HG02610 (cell line): ENCODE measurements around the gene SLC35F1.

Experiments
- ATAC-seq: cut with Tn5 transposase; IDR thresholded peaks from one replicate; pipeline ENCODE4 v1.9.1; 2021; ENCODE audit warnings: mild to moderate bottlenecking, moderate library complexity; ENCODE audit not compliant: unreplicated experiment

Gene SLC35F1

DNA sequence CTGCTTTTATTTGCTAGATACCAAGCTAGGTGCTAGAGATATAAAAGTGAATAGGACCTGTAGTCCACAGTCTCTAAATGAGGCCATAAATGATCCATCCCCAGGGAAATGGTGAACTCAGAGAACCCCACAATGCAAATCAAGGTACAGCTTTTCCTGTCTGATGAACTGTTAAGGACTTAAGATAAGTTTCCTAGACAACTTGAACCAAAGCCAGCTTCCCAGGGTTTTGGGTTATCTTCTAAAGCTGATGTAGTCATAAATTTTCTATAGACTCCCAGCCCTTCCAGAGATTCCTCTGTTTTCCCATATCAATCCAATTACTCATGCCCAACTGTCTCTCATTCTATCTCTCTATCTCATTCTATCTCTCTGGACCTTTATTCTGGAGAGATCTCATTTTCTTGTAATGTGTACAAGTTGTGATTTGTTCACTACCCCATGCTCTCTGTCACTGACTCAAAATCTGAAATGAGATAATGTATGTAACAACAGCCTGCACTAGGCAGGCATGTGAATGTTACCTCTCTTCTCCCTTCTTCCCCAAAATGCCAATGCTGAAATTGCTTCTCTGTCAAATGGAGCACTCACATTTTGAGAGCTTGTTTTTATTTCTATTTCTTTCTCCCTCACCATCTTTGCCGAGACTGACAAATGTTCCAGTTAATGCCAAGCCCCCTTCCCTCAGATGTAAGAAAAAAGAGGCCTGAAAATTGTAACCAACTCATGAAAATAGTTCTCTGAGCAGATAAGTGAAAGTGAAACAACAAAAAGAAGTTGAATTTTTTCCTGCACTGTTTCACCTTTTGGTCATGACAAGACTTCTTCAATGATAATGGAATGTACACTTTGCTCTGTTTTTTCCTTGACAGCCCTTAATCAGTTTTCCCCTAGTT lies 279.9 kb downstream of the SLC35F1 start:
- peak; percentile 76 for ATAC-seq

DNA sequence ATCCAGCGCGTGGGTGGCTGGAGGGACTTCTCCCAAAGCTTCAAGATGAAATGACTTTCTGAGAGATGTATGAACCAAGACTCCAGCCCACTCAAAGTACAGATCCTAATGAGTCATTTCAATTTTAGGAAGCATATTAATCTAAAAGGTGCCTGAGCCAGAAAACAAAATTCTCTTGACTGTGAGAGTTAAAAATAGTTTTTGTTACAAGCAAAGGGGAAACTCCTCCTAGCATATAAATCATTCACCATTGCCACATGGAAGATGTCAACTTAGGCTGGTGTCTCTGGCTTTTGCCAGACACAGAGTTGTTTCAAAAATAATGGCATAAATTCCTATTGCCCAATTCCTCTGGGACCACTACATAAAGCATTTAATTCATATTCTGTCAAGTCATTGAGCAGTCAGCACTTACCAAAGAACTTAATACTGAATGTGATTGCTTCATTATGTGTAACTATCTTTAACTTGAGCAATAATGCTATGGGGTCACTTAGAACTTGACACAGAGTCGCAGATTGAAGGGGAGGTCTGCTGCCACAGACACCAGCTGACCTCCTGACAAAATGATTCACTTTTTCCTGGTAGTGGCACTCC lies 280.6 kb downstream of the SLC35F1 start:
- peak; percentile 62 for ATAC-seq

DNA sequence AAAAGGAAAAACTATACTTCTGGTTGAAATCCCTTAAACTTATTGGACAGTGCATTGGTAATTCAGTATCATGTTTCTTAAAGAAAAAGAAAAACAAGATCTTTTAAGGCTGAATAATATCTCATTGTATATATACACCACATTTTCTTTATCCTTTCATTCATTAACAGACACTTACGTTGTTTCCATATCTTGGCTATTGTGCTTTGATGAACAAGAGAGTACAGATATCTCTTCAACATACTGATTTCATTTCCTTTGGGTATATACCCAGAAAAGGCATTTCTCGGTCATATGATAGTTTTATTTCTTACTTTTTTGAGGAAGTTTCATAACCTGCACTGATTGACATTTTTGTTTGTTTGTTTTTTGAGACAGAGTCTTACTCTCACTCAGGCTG lies 281.5 kb downstream of the SLC35F1 start:
- no peak for ATAC-seq

DNA sequence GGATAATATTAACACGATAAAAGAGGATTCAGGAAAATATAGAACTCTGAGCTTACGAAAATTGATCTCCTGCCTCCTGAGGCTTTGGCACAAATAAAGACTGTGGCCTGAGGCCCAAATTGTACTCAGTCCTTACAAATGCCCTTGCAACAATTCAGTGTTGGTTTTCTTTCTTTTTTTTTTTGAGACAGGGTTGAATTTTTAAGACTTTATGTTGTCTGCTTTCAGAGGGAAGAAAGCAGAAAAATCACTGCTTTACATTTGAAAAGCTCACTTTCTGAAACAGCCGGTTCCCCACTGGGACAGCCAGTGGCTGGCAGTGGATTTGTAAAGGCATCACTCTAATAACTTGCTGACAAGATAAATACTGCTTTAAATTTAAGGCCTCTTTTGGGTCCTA lies 290.5 kb downstream of the SLC35F1 start:
- ATAC-seq = no peak

DNA sequence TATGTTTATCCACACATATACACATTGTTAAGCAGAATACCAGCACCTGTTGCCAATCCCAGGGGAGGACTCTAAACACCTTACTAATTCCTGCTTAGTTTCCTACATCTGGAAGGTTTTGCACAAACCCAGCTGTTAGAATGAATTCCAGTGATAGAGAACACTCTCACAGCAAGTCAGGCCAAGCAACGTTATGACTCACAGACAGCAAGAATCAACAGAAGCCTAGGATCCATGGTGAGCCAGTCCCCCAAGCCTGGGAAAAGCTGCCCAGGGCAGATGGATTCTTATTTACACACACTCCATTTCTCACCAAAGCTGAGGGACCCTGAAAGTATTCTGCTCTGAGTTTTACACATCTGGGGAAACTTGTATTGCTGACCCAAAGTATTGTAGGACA lies 291.7 kb downstream of the SLC35F1 start:
- no peak for ATAC-seq

DNA sequence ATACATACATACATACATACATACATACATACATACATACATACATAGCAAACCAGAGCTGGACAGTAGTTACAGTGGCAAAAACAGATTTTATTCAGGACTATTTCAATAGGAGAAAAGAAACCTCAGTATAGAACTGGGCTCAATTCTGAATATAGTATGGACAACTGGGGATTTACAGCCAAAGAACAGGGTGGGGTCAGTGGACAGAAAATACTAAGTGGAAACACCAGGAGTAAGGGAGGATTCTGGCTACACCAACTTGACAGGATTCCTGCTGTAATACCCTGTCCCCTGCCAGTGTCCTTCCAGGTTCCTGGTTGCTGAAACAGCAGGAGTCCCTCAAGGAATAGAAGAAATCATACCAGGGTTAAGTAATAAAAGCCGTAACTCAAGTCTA lies 293.1 kb downstream of the SLC35F1 start:
- no peak for ATAC-seq

DNA sequence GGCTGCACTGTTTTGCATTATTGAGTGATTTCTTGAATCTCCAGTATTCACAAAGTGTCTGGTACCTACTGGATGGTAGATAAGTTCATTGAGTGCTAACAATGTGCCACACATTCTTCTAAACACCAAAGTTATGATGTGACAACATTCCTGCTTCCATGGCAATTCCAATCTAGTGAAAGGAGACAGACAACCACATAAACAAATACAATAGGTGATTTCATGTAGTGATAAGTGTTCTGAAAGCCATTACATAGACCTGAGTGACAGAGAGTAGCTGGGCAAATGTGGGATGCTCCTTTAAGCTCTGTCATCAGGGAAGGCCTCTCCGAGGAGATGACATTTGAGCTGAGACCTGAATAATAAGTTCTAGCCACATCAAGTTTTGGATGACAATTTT lies 295.5 kb downstream of the SLC35F1 start:
- no peak for ATAC-seq

DNA sequence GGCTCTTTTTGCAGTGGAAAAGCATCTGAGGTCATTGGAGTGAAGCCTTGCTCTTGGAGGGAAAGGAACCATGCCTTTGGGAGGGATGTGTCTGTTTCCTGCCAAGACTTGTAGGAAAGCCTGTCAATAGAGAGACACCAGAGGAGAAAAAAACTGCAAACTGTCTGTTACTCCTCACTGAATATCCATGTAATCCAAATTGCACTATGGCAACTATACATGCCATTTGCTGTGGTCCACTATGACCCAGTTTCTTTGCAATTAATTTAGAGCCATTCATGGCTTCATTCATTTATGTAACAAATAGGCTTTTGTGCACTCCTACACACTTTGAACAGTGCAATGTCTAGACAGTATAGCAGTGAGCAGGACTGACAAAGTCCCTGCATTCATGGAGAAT lies 296.5 kb downstream of the SLC35F1 start:
- no peak for ATAC-seq

DNA sequence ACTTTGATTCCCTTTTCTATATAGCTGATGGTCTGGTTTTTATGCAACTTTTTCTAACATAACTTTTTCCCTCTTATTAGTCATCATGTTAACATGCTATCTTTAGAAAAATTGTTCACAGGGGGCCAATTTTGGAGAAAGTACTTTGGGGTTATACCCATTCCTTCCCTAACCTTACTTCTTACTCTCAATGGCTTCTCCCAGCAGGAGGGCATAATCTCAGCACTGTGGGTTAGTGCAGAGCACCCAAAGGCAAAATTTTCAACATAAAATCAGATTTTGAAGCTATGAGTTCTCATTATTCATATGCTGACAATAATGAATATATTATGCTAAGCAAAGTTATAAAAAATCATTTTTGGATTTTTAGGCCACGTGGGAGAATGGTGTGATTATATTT lies 299.2 kb downstream of the SLC35F1 start:
- ATAC-seq = no peak

DNA sequence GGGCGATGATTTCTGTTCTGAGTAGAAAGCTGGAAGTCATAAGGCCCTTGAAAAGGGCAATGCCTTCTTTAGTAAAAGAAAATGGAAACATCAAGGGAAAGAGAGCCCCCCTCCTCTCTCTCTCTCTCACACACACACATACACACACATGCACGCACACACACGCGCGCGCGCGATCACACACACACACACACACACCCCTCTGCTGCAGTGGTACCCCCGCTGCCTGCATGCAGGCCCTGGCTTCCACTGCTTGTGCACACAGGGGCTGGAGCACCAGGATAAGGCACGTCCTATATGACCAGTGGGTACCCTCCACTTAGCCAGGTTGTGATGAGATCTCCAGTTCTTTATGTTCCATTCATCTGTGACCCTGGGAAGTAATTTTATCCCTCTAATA lies 300.9 kb downstream of the SLC35F1 start:
- no peak for ATAC-seq

DNA sequence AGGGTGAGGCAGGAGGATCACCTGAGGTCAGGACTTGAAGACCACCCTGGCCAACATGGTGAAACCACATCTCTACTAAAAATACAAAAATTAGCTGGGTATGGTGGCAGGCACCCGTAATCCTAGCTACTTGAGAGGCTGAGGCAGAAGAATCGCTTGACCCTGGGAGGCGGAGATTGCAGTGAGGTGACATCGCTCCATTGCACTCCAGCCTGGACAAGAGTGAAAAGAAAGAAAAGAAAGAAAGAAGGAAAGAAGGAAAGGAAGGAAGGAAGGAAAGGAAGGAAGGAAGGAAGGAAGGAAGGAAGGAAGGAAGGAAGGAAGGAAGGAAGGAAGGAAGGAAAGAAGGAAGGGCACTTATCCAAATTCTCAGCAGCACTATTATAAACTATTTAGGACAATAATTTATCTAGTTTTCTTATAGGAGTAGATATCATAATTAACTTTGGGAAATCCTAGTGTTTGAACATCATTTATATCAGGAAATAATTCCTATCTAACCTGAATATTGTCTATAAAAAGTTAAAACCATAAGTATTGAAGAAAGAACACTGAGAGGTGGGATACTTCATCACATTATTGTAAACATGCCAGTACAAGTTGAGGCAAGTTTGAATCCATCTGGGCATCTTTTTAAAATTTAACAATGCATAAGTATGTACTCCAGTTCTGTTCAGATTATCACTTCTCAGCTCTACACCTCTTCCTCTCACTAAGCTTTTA lies 305.5 kb downstream of the SLC35F1 start:
- ATAC-seq = no peak

DNA sequence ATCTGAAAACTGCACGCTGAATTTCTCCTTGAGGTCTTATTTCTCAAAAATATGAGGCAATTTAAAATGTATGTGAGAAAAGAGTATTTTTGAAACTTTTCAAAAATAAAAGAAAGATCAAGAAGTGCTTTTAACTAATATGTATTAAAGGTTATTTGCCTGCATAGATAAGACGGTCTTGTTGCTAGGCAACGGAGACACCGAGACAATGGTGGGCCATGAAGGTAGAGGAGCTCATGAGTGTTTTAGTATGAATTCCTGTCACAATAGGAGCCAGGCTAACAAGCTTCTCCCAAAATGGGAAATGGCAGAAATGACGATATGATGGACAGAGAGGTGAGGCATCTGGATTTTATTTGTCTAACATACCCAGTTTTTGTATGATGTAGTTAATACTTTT lies 308.2 kb downstream of the SLC35F1 start:
- ATAC-seq = no peak

DNA sequence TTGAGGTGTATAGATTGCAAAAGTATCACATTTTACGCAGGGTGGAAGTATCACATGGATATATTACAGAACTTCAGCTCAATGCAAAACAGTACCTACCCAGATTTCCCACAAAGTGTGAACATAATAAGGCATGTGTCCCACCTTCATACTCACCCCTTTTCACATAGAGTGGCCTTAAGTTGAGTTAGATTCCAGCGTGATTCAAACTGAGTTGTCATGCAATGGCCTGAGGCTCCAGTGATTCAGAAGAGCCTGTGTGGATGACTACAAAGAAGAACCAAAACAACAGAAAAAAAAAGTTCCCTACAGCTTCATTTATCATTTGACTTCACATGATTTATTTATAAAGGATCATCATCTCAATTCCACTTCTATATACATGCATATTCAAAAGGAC lies 309.7 kb downstream of the SLC35F1 start:
- ATAC-seq = no peak

DNA sequence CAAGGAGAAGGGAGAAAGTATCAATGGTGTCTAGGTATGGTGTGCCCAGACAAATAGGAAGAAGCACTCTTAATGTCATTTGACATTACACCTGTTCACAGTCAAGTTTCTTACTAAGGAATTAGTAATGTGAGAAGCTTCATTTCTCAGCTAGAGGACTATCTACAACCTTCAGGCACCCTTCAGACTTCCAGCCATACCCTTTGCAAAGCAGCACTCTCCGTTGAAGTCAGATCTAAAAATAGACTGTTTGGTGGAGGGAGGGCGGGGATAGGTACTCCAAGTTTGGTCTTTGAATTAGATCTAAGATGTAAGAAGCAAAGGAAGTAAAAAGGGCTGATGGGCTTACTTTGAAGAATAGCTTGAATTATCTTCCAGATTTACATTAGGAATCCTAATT lies 311.1 kb downstream of the SLC35F1 start:
- no peak for ATAC-seq

DNA sequence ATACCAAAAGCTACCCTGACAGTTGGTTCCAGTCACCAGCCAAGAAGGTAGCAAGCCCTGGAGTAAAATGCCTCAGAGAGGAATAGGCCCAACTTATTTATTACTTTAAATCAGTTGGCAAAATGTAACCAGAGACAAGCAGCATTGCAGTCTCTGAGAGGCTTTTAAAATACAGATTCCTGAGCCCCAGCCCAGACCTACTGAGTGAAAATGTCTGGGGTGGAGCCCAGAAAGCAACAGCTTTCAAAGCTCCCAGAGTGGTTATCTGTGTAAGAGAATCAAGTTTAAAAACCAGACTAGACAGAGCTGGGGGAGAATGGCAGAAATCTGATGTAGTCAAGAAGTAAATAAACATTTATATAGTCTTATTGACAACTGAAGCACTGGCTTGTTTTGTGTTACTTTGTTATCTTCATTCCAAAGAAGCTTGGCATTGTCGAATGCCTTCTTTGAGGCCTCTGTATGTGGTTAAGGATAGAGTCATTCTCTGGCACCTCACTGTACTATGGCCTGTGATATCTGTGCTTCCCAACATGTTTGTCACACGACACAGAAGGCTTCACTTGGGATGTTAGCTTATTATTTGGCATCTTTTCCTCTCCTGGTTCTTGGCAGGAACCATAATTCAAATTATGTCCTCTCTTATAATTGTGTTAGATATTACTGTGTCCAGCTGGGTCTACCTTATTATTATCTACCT lies 313.5 kb downstream of the SLC35F1 start:
- no peak for ATAC-seq

DNA sequence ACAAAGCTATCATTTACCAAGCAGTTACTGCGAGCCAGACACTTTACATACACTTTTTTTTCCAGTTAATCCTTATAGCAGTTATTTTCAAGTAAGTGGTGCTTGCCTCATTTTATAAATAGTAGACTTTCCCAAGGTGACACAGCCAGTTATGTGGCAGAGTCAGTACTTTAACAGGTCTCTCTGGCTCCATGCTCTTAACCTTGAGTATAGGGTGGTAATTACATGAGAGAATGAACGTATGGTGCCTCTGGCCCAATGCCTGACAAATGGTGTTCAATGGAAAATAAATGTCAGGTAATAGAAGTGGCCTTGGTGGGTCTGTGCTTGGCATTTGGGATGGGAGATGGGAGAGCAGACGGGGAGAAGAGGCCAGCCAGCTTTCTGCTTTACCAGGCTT lies 316.3 kb downstream of the SLC35F1 start:
- ATAC-seq = no peak

DNA sequence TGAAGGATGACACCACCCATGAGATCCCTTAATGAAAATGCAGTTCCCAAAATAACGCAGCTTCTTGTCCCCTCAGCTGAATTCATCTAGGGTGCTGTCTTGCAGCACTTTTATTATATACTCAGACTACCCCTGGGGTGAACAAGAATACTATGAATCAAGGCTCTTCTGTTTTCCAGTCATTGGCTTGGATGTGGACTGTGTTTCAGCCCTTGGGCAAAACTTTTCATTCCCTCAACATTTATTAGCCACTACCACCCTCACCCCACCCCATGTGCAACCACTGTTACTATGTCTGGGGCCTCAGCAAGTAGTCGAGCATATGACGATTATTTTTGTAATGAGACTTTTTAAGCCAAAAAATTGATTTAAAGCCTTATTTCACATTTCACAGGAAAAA lies 321.8 kb downstream of the SLC35F1 start:
- no peak for ATAC-seq

DNA sequence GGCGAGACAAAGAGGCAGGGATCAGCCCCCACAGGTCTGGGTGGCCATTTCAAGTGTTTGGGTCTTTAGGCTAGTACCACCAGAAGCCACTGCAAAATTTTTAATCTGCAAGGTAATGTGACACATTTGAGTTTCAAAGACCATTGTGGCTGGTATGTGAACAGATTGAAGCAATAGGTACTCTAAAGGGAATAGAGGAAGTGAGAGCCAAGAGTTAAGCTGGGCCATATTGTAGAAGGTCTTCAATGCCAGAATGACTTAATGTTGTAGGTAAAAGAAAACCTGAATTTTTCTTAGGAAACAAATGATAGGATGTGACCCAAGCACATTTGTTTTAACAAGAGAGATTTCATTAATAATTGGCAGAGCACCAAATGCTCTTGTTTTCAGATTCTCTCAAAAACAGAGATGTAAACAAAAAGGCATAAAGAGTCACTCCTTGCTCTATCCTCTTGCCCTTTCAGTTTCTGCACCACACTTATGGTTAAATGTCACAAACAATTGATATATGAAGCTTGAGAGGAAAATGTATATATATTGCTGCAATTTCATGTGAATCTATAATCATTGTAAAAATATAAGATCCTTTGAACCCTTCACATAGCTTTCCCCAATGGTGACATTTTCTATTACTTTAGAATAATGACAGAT lies 333.9 kb downstream of the SLC35F1 start:
- ATAC-seq = peak; percentile 63

DNA sequence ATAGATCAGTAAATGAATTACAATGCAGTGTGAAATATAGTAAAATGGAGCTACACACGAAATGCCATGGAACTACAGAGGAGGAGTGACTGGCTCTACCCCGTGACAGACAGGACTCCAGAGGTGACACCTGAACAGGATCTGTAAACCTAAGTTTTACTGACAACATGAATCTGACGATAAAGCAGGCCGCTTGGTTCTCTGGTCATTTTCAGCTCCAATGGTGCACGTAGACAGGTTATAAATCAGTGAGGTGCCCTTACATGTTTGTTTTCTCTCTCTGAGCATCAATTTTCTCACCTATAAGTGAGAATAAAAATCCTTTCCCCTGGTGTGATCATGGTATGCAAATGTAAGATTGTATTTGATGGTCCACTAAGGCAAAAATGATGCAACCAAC lies 339.3 kb downstream of the SLC35F1 start:
- ATAC-seq = no peak

DNA sequence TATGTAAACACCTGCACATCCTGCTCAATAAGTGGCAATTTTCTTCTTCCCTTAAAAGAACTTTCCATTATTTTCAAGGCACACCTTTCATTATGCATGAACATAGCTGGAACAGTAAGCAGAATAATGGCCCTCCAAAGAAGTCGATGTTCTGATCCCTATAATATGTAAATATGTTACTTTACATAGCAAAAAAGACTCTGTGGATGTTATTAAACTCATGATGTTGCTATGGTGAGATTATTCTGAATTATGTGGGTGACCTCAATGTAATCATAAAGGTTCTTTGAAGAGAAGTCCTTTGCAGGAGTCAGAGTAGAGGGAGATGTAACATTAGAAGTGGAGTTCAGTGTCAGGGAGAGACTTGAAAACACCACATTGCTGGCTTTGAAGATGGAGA lies 341.1 kb downstream of the SLC35F1 start:
- no peak for ATAC-seq

DNA sequence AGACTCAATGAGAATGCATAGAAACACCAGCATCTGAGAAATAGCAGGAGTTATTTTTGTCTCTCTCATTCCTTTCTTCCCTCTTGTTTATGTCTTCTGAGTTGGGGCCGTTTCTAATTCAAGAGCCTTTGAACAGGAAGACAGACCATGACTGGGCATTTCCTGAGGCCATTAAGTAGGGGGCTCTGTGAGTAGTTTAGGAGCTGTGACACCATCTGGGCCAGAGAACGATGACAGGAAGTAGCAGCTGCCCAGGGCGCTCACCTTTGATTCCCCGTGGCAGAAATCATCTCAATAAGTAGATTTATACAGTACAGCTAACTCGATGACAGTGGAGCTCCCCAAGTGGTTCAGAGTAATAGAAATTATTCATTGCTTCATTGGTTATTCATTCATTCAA lies 342.6 kb downstream of the SLC35F1 start:
- ATAC-seq = no peak
